Endothelial cell of coronary artery (primary cell): Measurements from ENCODE around the gene DDC. TPM values are rescaled to one million over a fixed set of nuclear protein-coding genes. Genes with fewer than 3 reads are reported as not detected.

Source experiments
- total RNA-seq: library from RNA; depleted of rRNA; stranded (reverse); fragments of >200 nt; gene quantifications from 2 replicates; pipeline ENCODE4 v1.2.3, GENCODE V29; 2014

The DDC gene
- not detected in 2 replicates for total RNA-seq

GRCh38 chr7:50564640-50565558, at the start of gene DDC:
Gene DDC, minus strand, starts transcription at chr7:50565405. Its CDS starts 21,320 bp downstream, at chr7:50544085.

GRCh38 chr7:50449881-50450589, 115.2 kb downstream of the DDC start, which contains the start of gene FIGNL1:
Gene FIGNL1, minus strand, starts transcription at chr7:50450350. Its CDS starts 3,063 bp downstream, at chr7:50447287.

Other genes with a start within 250 kb of the DDC start
- gene FIGNL1, start 115.1 kb downstream of the DDC start, total RNA-seq: 18.7 and 29.9 TPM in 2 replicates
- 109 and 110 TPM in 2 replicates for gene GRB10, start 217.5 kb upstream of the DDC start, total RNA-seq